IMR-90 (cell line): ENCODE measurements around the gene ANTXR2. TPM values are rescaled to one million over a fixed set of nuclear protein-coding genes. Genes with fewer than 3 reads are reported as not detected.
A peak's percentile ranks its signal among the peaks of the same experiment; 100 is the strongest.

ENCODE experiments used
- ATAC-seq: fragments of 200-7000 bp; cut with Tn5 transposase; 2 replicates; pipeline ENCODE4 v1.9.1; 2020; ENCODE audit warnings: low read depth, mild to moderate bottlenecking, moderate library complexity
- BruUV-seq: library from RNA; stranded (reverse); fragments of 400-500 nt; replicated peaks from 2 replicates; lab custom pipeline; 2021; lab: Mats Ljungman, UMichigan
- CTCF ChIA-PET: fragments of 300-600 bp; formaldehyde crosslinking; extraction: SDS; loops from one replicate; lab custom pipeline; 2021; ENCODE audit warnings: antibody characterized with exemption; lab: Yijun Ruan, JAX
- POLR2A ChIA-PET: fragments of 300-600 bp; sonication (Branson Sonifier 250); formaldehyde crosslinking; loops from one replicate; lab custom pipeline; 2022; ENCODE audit warnings: antibody characterized with exemption; ENCODE audit not compliant: unreplicated experiment; lab: Charles Lee
- DNase-seq: peaks from one replicate; pipeline ENCODE4 v3.0.0; 2013
- H2AFZ ChIP-seq: replicated peaks from 2 replicates; pipeline ENCODE3; 2013; ENCODE audit warnings: low read length, mild to moderate bottlenecking; ENCODE audit not compliant: poor library complexity
- H2AK5ac ChIP-seq: 2 replicates; pipeline ENCODE4 v1.6.1; 2013; ENCODE audit warnings: low read depth, low read length, inconsistent platforms
- H2AK9ac ChIP-seq: replicated peaks from 2 replicates; pipeline ENCODE3; 2013; ENCODE audit warnings: mild to moderate bottlenecking, low read depth, low read length, moderate library complexity; ENCODE audit not compliant: poor library complexity
- H2BK120ac ChIP-seq: 2 replicates; pipeline ENCODE4 v1.6.1; 2013; ENCODE audit warnings: low read depth, low read length, inconsistent platforms
- H2BK15ac ChIP-seq: 3 replicates; pipeline ENCODE4 v1.6.1; 2013; ENCODE audit warnings: low read depth, low read length, inconsistent platforms
- H2BK20ac ChIP-seq: 2 replicates; pipeline ENCODE4 v1.6.1; 2013; ENCODE audit warnings: low read depth, mild to moderate bottlenecking, inconsistent platforms, low read length, moderate library complexity
- H2BK5ac ChIP-seq: 2 replicates; pipeline ENCODE4 v1.6.1; 2013; ENCODE audit warnings: mild to moderate bottlenecking, low read depth, low read length, inconsistent platforms; ENCODE audit not compliant: poor library complexity, severe bottlenecking
- H3K14ac ChIP-seq: replicated peaks from 2 replicates; pipeline ENCODE4 v1.6.1; 2013; ENCODE audit warnings: low read depth, low read length, inconsistent platforms
- H3K18ac ChIP-seq: 2 replicates; pipeline ENCODE4 v1.6.1; 2013; ENCODE audit warnings: low read depth, low read length, control low read depth
- H3K23ac ChIP-seq: 2 replicates; pipeline ENCODE4 v1.6.1; 2013; ENCODE audit warnings: low read depth, low read length, inconsistent platforms
- H3K27ac ChIP-seq: 2 replicates; pipeline ENCODE4 v1.5.1; 2013; ENCODE audit warnings: mild to moderate bottlenecking, control low read depth, low read length; ENCODE audit not compliant: insufficient read depth
- H3K27me3 ChIP-seq: 2 replicates; pipeline ENCODE4 v1.6.1; 2013; ENCODE audit warnings: low read length; ENCODE audit not compliant: control insufficient read depth, insufficient read depth
- H3K36me3 ChIP-seq: 2 replicates; pipeline ENCODE4 v1.6.1; 2013; ENCODE audit warnings: low read length, mixed read lengths; ENCODE audit not compliant: control insufficient read depth, insufficient read depth
- H3K4ac ChIP-seq: 2 replicates; pipeline ENCODE4 v1.6.1; 2013; ENCODE audit warnings: low read depth, low read length, inconsistent platforms
- H3K4me1 ChIP-seq: 2 replicates; pipeline ENCODE4 v1.6.1; 2013; ENCODE audit warnings: low read length, mixed read lengths; ENCODE audit not compliant: control insufficient read depth, insufficient read depth
- H3K4me2 ChIP-seq: 2 replicates; pipeline ENCODE4 v1.6.1; 2013; ENCODE audit warnings: low read depth, mild to moderate bottlenecking, control low read depth, low read length, moderate library complexity
- H3K4me3 ChIP-seq: 2 replicates; pipeline ENCODE4 v1.5.1; 2013; ENCODE audit warnings: low read depth, mild to moderate bottlenecking, control low read depth, low read length, moderate library complexity; ENCODE audit not compliant: insufficient read depth
- H3K56ac ChIP-seq: 2 replicates; pipeline ENCODE4 v1.6.1; 2013; ENCODE audit warnings: low read length, inconsistent platforms; ENCODE audit not compliant: insufficient read depth; ENCODE audit errors: extremely low read depth
- H3K79me1 ChIP-seq, 2 experiments: 2 replicates each; pipeline ENCODE4 v1.6.1; 2013; ENCODE audit warnings: low read length in 2 of 2, inconsistent platforms in 1 of 2, low read depth in 1 of 2
- H3K9ac ChIP-seq: 2 replicates; pipeline ENCODE4 v1.6.1; 2013; ENCODE audit warnings: low read depth, low read length, control low read depth
- H3K9me1 ChIP-seq: 2 replicates; pipeline ENCODE4 v1.6.1; 2013; ENCODE audit warnings: low read length, inconsistent platforms; ENCODE audit not compliant: insufficient read depth
- H3K9me3 ChIP-seq: 2 replicates; pipeline ENCODE4 v1.6.1; 2013; ENCODE audit warnings: low read length; ENCODE audit not compliant: control insufficient read depth, insufficient read depth
- H4K20me1 ChIP-seq: 2 replicates; pipeline ENCODE4 v1.6.1; 2013; ENCODE audit warnings: low read length, inconsistent platforms; ENCODE audit not compliant: insufficient read depth
- H4K5ac ChIP-seq: 2 replicates; pipeline ENCODE4 v1.6.1; 2013; ENCODE audit warnings: mild to moderate bottlenecking, low read depth, low read length, control low read depth
- H4K8ac ChIP-seq, 2 experiments: 2 replicates each; pipeline ENCODE4 v1.6.1; 2013; ENCODE audit warnings: low read depth in 2 of 2, low read length in 2 of 2, control low read depth in 1 of 2, inconsistent platforms in 1 of 2
- H4K91ac ChIP-seq: 2 replicates; pipeline ENCODE4 v1.6.1; 2013; ENCODE audit warnings: low read depth, low read length, inconsistent platforms; ENCODE audit not compliant: insufficient read depth
- BHLHE40 ChIP-seq: fragments of 150-350 bp; IDR thresholded peaks from 2 replicates; pipeline ENCODE4 v1.6.1; 2016; ENCODE audit warnings: mild to moderate bottlenecking, low read depth, low read length
- CEBPB ChIP-seq: IDR thresholded peaks from 2 replicates; pipeline ENCODE4 v1.6.1; 2012; ENCODE audit warnings: low read depth, low read length, improper control_type of control experiment
- ELK1 ChIP-seq: fragments of 150-350 bp; IDR thresholded peaks from 2 replicates; pipeline ENCODE4 v1.6.1; 2016; ENCODE audit warnings: low read depth, mild to moderate bottlenecking, low read length, moderate library complexity, borderline replicate concordance
- FOS ChIP-seq: fragments of 150-350 bp; IDR thresholded peaks from 2 replicates; pipeline ENCODE4 v1.6.1; 2016; ENCODE audit warnings: low read depth, low read length
- MAFK ChIP-seq: IDR thresholded peaks from 2 replicates; pipeline ENCODE4 v1.6.1; 2012; ENCODE audit warnings: low read depth, low read length, improper control_type of control experiment
- POLR2A ChIP-seq: IDR thresholded peaks from 2 replicates; pipeline ENCODE4 v1.6.1; 2012; ENCODE audit warnings: mild to moderate bottlenecking, low read depth, low read length
- RCOR1 ChIP-seq: IDR thresholded peaks from 2 replicates; pipeline ENCODE4 v1.6.1; 2012; ENCODE audit warnings: mild to moderate bottlenecking, low read length, improper control_type of control experiment; ENCODE audit not compliant: insufficient replicate concordance
- WGBS, 2 experiments: methylation state at CpG; one replicate each; pipeline versions ENCODE4 v1.1.5 to v1.1.7; 2013; ENCODE audit warnings: missing lambda C conversion rate in 2 of 2; ENCODE audit not compliant: insufficient read length in 1 of 2; ENCODE audit errors: extremely low coverage in 2 of 2; 5-methylcytosine and 5-hydroxymethylcytosine counted together
- dilution Hi-C: fragments of 300-500 bp; cut with HindIII; formaldehyde crosslinking; loops from one replicate; pipeline ENCODE4 v1.14.3; 2018; ENCODE audit warnings: low sequenced_read_pairs; ENCODE audit not compliant: unreplicated experiment
- in situ Hi-C: fragments of 300-500 bp; cut with MboI; formaldehyde crosslinking; loops from 3 replicates; pipeline ENCODE4 v1.14.3; 2019; ENCODE audit warnings: low sequenced_read_pairs, inconsistent platforms, mixed read lengths
- intact Hi-C: fragments of 100-400 bp; cut with micrococcal nuclease; formaldehyde crosslinking; loops from 2 replicates; pipeline ENCODE4 v1.10.0; 2022
- polyA plus RNA-seq, 3 experiments: library from polyadenylated mRNA; depleted of rRNA; stranded (reverse); fragments of >200 nt; gene quantifications; 2 replicates each; pipeline ENCODE4 v1.2.3, GENCODE V29; 2012; ENCODE audit warnings: low replicate concordance in 1 of 3
- total RNA-seq: library from RNA; depleted of rRNA; stranded (reverse); fragments of >200 nt; gene quantifications from 2 replicates; pipeline ENCODE4 v1.2.3, GENCODE V29; 2012
- TF ChIP-seq, protein P1 (sequence below): fragments of 150-350 bp; IDR thresholded peaks from 2 replicates; pipeline ENCODE4 v1.6.1; 2017; ENCODE audit warnings: mild to moderate bottlenecking, antibody characterized with exemption, low read length, low read depth
- TF ChIP-seq, protein P2 (sequence below): conservative IDR thresholded peaks from 2 replicates; pipeline ENCODE4 v1.5.1; 2012; ENCODE audit warnings: mild to moderate bottlenecking, low read depth, low read length, improper control_type of control experiment

Gene ANTXR2
- total and polyA plus RNA-seq, 2 of the 4 experiments (the other 2 are of a cell fraction): 46.8 to 88.5 TPM

DNA sequence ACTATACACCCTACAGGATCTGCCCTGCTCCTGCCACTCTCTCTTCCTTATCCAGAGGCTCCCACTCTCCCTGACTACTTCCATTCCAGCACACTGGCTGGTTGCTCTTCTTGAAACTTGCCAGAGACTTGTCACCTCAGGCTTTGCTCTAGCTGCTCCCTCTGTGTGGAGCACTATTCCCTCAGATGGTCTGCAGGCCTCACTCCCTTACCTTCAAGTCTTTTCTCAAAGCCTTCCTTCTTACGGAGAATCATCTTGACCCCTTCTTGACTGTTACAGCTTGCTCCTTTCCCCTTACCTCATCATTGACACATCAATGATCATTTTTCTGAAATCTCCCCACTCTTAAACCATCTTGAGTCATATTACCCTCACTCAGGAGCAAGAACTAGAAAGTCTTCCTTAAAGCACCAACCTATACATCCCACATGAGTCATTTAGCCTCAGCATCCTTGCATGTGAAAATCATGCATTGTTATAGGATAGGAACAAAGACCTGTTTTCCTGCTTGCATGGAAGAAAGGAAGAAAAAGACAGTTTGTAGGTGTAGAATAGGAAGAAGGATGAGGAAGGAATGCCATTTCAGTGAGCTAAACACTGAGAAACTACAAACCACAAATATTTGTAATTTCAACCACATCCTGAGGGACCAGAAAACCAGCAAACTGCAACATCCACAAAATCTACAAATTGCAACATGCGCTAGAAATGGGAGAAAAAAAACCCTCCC lies 55.7 kb downstream of the ANTXR2 start:
- Histone ChIP-seq H3K79me1 (peaks cover 27 to 48% of the 10 kb centered on the region in 2 experiments), H4K91ac (peak overlapping the region; percentile 92), H2BK5ac (peak overlapping the region; percentile 95), H3K4ac (peak overlapping the region; percentile 96), H4K5ac (peak overlapping the region; percentile 73), H3K56ac (peak overlapping the region; percentile 67; the same call in 1 of the 2 replicates), H2AK5ac (peak overlapping the region; percentile 90), H3K18ac (peak overlapping the region; percentile 80), H3K9me1 (peaks cover 9% of the 10 kb centered on the region; the same call in 1 of the 2 replicates), H4K8ac (peak overlapping the region; percentile 60 to 90), H2BK20ac (peak overlapping the region; percentile 96), H4K20me1 (peaks cover 6% of the 10 kb centered on the region; the same call in 1 of the 2 replicates), H3K4me1 (peaks cover 13% of the 10 kb centered on the region), H3K4me2 (peak overlapping the region; percentile 52; the same call in 1 of the 2 replicates), H2AK9ac (peak overlapping the region; percentile 43), H3K27ac (peak overlapping the region; percentile 92), H3K4me3 (no peak overlapping the region), H3K9ac (peak overlapping the region; percentile 24; the same call in 1 of the 2 replicates), H3K27me3 (no peaks in the 10 kb centered on the region), H3K36me3 (peaks cover 16% of the 10 kb centered on the region), H3K23ac (peak overlapping the region; percentile 95), H3K14ac (peak overlapping the region; percentile 92), H2BK15ac (peak overlapping the region; percentile 91), H3K9me3 (no peaks in the 10 kb centered on the region), H2AFZ (peak overlapping the region; percentile 58), H2BK120ac (peak overlapping the region; percentile 96)
- in situ Hi-C loops: no loop called here
- intact Hi-C loops: no loop called here
- POLR2A ChIA-PET: no interaction called here
- TF ChIP-seq BHLHE40: 0 out of 2 replicates have a peak, but pooled peaks have one; percentile 23
- no peak for TF ChIP-seq POLR2A
- TF ChIP-seq CEBPB: peak; percentile 87
- TF ChIP-seq FOS: peak; percentile 63; the same call in 1 of the 2 replicates
- TF ChIP-seq, protein P1, sequence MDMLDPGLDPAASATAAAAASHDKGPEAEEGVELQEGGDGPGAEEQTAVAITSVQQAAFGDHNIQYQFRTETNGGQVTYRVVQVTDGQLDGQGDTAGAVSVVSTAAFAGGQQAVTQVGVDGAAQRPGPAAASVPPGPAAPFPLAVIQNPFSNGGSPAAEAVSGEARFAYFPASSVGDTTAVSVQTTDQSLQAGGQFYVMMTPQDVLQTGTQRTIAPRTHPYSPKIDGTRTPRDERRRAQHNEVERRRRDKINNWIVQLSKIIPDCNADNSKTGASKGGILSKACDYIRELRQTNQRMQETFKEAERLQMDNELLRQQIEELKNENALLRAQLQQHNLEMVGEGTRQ: no peak
- TF ChIP-seq, protein P2, sequence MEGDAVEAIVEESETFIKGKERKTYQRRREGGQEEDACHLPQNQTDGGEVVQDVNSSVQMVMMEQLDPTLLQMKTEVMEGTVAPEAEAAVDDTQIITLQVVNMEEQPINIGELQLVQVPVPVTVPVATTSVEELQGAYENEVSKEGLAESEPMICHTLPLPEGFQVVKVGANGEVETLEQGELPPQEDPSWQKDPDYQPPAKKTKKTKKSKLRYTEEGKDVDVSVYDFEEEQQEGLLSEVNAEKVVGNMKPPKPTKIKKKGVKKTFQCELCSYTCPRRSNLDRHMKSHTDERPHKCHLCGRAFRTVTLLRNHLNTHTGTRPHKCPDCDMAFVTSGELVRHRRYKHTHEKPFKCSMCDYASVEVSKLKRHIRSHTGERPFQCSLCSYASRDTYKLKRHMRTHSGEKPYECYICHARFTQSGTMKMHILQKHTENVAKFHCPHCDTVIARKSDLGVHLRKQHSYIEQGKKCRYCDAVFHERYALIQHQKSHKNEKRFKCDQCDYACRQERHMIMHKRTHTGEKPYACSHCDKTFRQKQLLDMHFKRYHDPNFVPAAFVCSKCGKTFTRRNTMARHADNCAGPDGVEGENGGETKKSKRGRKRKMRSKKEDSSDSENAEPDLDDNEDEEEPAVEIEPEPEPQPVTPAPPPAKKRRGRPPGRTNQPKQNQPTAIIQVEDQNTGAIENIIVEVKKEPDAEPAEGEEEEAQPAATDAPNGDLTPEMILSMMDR: no peak
- TF ChIP-seq MAFK: peak; percentile 82
- no peak for TF ChIP-seq RCOR1
- TF ChIP-seq ELK1: no peak
- no CpG with 5 or more reads among the region's 2 CpGs for WGBS, 2 experiments
- BruUV-seq: no TSS peak
- peak; percentile 96 for DNase-seq
- CTCF ChIA-PET: interaction anchor here (0.7 kb wide), 1 partner anchor 18 kb away, joined by 6 read pairs; no protein-coding TSS in a partner anchor
- ATAC-seq: peak; percentile 78
- dilution Hi-C loops: no loop called here
